SU-DHL-6 (cell line): Measurements from ENCODE around the gene SCN5A.

Source experiments
- H2AFZ ChIP-seq: fragments of 200-600 bp; sonication (generic); 2 replicates; pipeline ENCODE4 v1.6.1; 2014; ENCODE audit warnings: low read depth, mild to moderate bottlenecking, moderate library complexity, mixed read lengths, antibody characterized with exemption, low read length; ENCODE audit not compliant: severe bottlenecking
- H3F3A ChIP-seq: fragments of 200-600 bp; shearing (Covaris generic); 2 replicates; pipeline ENCODE4 v1.6.0; 2016; ENCODE audit warnings: antibody characterized with exemption, mild to moderate bottlenecking; ENCODE audit not compliant: insufficient read depth
- H3K27ac ChIP-seq: fragments of 200-600 bp; sonication (generic); 2 replicates; pipeline ENCODE4 v1.5.1; 2016; ENCODE audit warnings: low read depth, mild to moderate bottlenecking, low read length, moderate library complexity, mixed read lengths
- H3K27me3 ChIP-seq: fragments of 200-600 bp; sonication (generic), shearing (Covaris generic); 2 replicates; pipeline ENCODE4 v1.6.0; 2014; ENCODE audit warnings: mild to moderate bottlenecking, low read length
- H3K36me3 ChIP-seq: fragments of 200-600 bp; sonication (generic); 2 replicates; pipeline ENCODE4 v1.6.1; 2014; ENCODE audit warnings: mild to moderate bottlenecking, low read length, mixed read lengths
- H3K4me2 ChIP-seq: fragments of 300-600, 200-600 bp; shearing (Covaris generic), sonication (generic); 2 replicates; pipeline ENCODE4 v1.6.0; 2014; ENCODE audit warnings: low read length, low read depth, mild to moderate bottlenecking; ENCODE audit not compliant: poor library complexity, severe bottlenecking
- H3K4me3 ChIP-seq: fragments of 200-600 bp; sonication (generic); 2 replicates; pipeline ENCODE4 v1.5.1; 2014; ENCODE audit warnings: antibody characterized with exemption, low read length, mild to moderate bottlenecking, mixed read lengths; ENCODE audit not compliant: insufficient read depth, poor library complexity, severe bottlenecking
- H3K79me2 ChIP-seq: fragments of 200-600 bp; sonication (generic); 2 replicates; pipeline ENCODE4 v1.6.1; 2014; ENCODE audit warnings: mild to moderate bottlenecking, low read length, moderate library complexity; ENCODE audit not compliant: insufficient read depth
- H3K9ac ChIP-seq: fragments of 200-600 bp; sonication (generic); 2 replicates; pipeline ENCODE4 v1.7.0; 2014; ENCODE audit warnings: mild to moderate bottlenecking, low read length
- H3K9me2 ChIP-seq: fragments of 200-600 bp; sonication (generic); replicated peaks from 2 replicates; pipeline ENCODE4 v1.6.1; 2014; ENCODE audit warnings: low read length; ENCODE audit not compliant: insufficient read depth
- H3K9me3 ChIP-seq: fragments of 200-600 bp; sonication (generic); 2 replicates; pipeline ENCODE4 v1.6.1; 2014; ENCODE audit warnings: low read length, mixed read lengths; ENCODE audit not compliant: insufficient read depth
- H4K20me1 ChIP-seq: fragments of 200-600 bp; sonication (generic); 2 replicates; pipeline ENCODE4 v1.6.1; 2014; ENCODE audit warnings: low read depth, mild to moderate bottlenecking, antibody characterized with exemption, low read length, moderate library complexity, mixed read lengths
- CTCF ChIP-seq: fragments of 200-600 bp; sonication (generic); IDR thresholded peaks from one replicate; pipeline ENCODE4 v1.5.1; 2017; ENCODE audit warnings: antibody characterized with exemption, mild to moderate bottlenecking, low read length, moderate library complexity; ENCODE audit not compliant: insufficient read depth, poor library complexity, severe bottlenecking
- EZH2phosphoT487 ChIP-seq: fragments of 200-600 bp; sonication (generic), shearing (Covaris generic); conservative IDR thresholded peaks from 2 replicates; pipeline ENCODE4 v1.6.1; 2018; ENCODE audit warnings: mild to moderate bottlenecking, antibody characterized with exemption, low read length, moderate library complexity, mixed read lengths

The SCN5A gene

GRCh38 chr3:38511546-38511945 is 137.9 kb downstream of the SCN5A start:
- Histone ChIP-seq H3K79me2 (no peaks in the 10 kb centered on the region), H3K9me2 (no peaks in the 10 kb centered on the region), H4K20me1 (no peaks in the 10 kb centered on the region), H3K4me2 (no peak overlapping the region), H3K4me3 (no peak overlapping the region), H3F3A (peaks cover 4% of the 10 kb centered on the region; the same call in 1 of the 2 replicates), H3K9ac (no peak overlapping the region), H3K27ac (no peak overlapping the region), H2AFZ (no peak overlapping the region), H3K9me3 (no peaks in the 10 kb centered on the region), H3K27me3 (no peaks in the 10 kb centered on the region), H3K36me3 (peaks cover 56% of the 10 kb centered on the region)
- TF ChIP-seq EZH2phosphoT487 (no peak), CTCF (no peak)

GRCh38 chr3:38510631-38511030 is 138.9 kb downstream of the SCN5A start:
- TF ChIP-seq CTCF (no peak), EZH2phosphoT487 (no peak)
- H3F3A ChIP-seq, result peaks cover 4% of the 10 kb centered on the region; the same call in 1 of the 2 replicates
- no peak overlapping the region for H3K4me3 ChIP-seq
- H3K27me3 ChIP-seq, result no peaks in the 10 kb centered on the region
- H3K4me2 ChIP-seq, result no peak overlapping the region
- no peaks in the 10 kb centered on the region for H3K9me2 ChIP-seq
- no peak overlapping the region for H2AFZ ChIP-seq
- peaks cover 58% of the 10 kb centered on the region for H3K36me3 ChIP-seq
- no peaks in the 10 kb centered on the region for H3K9me3 ChIP-seq
- H3K9ac ChIP-seq, result no peak overlapping the region
- H4K20me1 ChIP-seq, result no peaks in the 10 kb centered on the region
- no peak overlapping the region for H3K27ac ChIP-seq
- H3K79me2 ChIP-seq, result no peaks in the 10 kb centered on the region

- TF ChIP-seq EZH2phosphoT487 (no peak), CTCF (no peak)
- Histone ChIP-seq H3K79me2 (no peaks in the 10 kb centered on the region), H2AFZ (no peak overlapping the region), H4K20me1 (no peaks in the 10 kb centered on the region), H3K4me2 (no peak overlapping the region), H3K4me3 (no peak overlapping the region), H3K27me3 (no peaks in the 10 kb centered on the region), H3K9me2 (no peaks in the 10 kb centered on the region), H3K36me3 (peaks cover 63% of the 10 kb centered on the region), H3K27ac (no peak overlapping the region), H3K9me3 (no peaks in the 10 kb centered on the region), H3F3A (peaks cover 4% of the 10 kb centered on the region; the same call in 1 of the 2 replicates), H3K9ac (no peak overlapping the region)
Measured at GRCh38 chr3:38509732-38510131, 139.8 kb downstream of the SCN5A start.
